NCI-H2196 (cell line): Measurements from ENCODE around the gene FAM3A.
"Not testable (repeated sequence)": the region's sequence is repeated elsewhere in the genome, so short reads cannot be mapped to it uniquely, and the experiment has no call there.

ENCODE experiments used
- DNase-seq: peaks from one replicate; lab custom pipeline; 2025; ENCODE audit not compliant: unreplicated experiment; lab: John Stamatoyannopoulos, UW

The FAM3A gene

GRCh38 chrX:154505734-154506133 is 10.3 kb downstream of the FAM3A start:
- DNase-seq: no peak

GRCh38 chrX:154502989-154503388 is 13.0 kb downstream of the FAM3A start:
- DNase-seq: no peak

- no peak for DNase-seq
Measured at GRCh38 chrX:154502098-154502497, 13.9 kb downstream of the FAM3A start.

GRCh38 chrX:154501423-154501822 is 14.6 kb downstream of the FAM3A start:
- not testable (repeated sequence) for DNase-seq

DNA sequence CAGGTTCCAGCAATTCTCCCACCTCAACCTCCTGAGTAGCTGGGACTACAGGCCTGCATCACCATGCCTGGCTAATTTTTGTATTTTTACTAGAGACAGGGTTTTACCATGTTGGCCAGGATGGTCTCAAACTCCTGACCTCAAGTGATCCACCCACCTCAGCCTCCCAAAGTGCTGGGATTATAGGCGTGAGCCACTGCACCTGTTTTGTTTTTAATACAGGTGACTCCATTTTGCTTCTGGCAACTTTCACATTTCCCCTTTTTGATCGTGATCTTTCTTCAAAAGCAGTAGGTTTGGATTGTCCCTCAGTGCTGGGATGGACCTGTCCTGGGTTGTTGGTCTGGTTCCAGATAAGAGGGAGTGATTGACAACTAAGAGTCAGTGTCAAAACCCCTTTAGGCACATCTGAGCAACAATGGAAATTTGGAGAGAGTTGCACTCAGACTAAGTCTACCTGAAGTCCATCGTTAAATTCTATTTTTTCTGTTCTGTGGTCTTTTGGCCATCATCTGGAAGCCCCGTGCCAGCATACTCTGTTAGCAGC is 19.4 kb downstream of the FAM3A start:
- DNase-seq: not testable (repeated sequence)

- no peak for DNase-seq
Measured at GRCh38 chrX:154495472-154495922, 20.5 kb downstream of the FAM3A start.

DNA sequence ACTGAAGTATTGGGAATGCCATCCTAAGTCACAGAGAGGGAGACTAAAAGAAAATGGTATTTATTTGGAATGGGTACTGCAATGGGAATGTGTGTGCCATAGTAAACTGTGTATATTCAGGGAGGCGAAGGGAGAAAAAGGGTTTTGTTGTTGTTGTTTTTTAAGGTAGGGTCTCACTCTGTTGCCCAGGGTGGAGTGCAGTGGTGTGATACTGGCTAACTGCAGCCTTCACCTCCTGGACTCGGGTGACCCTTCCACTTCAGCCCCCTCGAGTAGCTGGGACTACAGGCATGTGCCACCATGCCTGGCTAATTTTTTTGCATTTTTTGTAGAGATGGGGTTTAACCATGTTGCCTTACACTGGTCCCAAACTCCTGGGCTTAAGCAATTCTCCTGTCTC is 21.3 kb downstream of the FAM3A start:
- DNase-seq: no peak

DNA sequence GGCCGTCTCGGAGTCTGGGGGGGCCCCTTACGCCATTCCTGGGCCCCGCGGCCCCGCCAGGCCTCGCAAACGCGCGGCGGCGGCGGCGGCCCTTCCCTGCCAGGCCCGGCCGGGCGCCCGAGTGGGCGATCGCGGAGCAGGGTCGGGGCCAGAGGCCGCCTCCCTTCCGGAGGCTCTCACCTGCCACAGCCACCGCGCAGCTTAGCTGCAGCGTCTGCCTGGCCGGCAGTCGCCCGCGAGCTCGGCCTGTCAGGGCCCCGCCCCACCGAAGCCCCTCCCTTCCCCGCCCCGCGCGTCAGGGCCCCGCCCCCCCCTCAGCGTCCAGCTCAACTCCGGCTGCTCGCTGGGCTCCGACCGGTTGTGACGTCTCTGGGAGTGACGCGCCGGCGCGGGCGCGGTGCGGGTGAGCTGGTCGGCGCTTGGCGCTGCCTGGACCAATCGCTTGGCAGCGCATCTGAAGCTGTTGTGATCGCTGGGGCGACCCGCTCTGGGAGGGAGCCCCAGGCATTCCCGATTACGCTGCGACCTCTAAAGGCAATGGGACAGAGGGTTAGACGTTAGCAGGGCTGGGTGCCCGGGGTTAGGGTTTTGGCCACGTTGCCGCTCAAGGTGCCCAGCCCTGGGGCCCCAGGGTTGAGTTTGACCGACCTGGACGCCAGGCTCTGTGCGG is 25.5 kb downstream of the FAM3A start, which contains the start of gene SLC10A3:
TSS of gene SLC10A3 (minus strand) at position 216 of the 670 bp plus-strand sequence. CDS start 1,689 bp downstream, outside the sequence.
- peak; percentile 88 for DNase-seq

- DNase-seq: no peak
Measured at GRCh38 chrX:154490021-154490413, 26.0 kb downstream of the FAM3A start.

DNA sequence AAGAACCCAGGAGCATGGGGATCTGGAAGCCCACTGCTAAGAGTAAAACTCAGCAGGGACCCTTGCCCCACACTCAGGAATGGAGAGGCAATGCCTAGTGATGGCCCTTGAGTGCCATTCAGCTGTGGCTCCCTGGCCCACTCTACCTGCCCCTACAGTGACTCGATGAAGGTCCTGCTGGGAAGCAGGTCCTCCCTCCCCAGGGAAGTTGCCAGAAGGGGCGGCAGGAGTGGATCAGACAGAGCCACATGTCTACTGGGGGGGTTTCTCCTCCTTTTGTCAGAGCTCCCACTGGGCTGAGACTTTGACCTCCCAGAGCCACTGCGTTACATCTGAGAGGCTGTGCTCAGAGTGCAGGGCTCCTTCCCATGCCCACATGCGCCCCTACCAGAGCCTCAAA is 26.9 kb downstream of the FAM3A start:
- no peak for DNase-seq

DNA sequence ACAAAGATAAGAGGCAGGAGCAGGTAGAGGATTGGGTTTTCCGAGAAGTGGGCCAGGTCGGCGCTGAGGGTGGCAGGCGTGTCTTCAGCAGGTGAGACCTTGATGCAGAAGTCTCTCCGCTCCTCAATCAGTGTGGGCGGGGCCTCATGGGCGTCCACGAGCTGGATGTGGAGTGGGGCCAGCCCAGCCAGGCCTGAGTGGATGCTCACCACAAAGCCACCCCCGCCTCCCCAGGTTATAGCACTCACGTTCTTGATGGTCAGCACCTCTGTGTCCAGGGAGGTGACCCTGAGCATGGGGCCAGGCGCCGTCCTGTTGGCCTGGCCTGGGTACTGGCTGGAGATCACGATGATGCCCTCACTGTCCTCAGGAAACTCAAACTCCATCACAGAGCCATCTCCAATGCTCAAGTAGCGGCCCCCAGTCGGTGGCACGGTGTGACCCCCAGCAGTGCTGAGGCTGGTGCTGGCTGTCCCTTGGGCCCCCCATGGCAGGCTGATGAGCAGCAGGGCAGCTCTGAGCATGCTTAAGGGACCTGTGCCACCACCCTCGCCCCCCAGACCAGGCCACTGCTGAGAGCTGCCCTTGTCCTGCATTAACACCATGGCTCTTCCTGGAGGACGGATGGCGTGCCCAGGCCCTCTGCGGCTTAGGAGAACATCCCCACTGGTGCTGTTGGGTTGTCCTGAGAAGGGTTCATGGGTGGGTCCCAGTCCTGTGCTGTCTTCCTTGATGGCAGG is 27.5 kb downstream of the FAM3A start:
- no peak for DNase-seq

GRCh38 chrX:154487518-154488290 is 28.3 kb downstream of the FAM3A start:
- no peak for DNase-seq

DNA sequence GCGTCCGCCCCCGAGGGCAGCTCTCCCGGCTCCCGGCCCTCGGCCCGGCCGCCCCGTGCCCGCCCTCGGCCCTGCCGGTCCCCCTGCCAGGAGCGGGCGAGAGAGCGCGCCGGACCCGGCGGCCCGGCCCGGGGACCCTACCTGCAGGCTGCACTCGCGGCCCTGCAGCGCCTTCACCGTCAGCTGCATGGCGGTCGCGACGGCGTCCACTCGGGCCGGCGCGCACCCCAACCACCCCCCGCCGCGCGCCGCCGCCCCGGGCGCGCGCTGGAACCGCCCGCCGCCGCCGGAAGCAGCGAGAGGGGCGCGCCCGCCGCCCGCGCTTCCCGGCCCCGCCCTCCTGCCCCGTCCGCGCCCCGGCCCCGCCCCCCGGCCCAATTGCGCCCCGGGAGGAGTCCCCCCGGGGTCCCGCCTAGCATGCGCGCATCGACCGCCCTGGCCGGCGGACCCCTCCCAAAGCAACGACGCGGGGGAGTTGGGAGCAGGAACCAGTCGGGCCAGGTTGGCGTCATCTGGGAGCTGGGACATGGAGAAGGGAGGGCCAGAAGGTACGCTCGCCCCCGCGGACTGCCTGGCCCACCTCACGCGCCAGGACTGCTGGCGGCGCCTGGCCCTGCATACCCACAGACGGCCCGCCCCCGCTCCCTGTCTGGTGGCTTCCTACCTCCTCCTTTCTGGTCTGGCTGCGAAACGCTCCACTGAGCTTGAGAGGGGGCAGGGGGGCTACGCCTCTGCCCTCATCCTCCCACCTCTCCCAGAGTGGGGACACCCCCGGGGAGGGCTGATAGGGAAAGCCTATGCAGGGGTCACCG is 29.4 kb downstream of the FAM3A start, which contains the start of gene UBL4A:
TSS of gene UBL4A (minus strand) at position 220 of the 812 bp plus-strand sequence. CDS start at position 189, 31 bp downstream.
- peak; percentile 48 for DNase-seq

DNA sequence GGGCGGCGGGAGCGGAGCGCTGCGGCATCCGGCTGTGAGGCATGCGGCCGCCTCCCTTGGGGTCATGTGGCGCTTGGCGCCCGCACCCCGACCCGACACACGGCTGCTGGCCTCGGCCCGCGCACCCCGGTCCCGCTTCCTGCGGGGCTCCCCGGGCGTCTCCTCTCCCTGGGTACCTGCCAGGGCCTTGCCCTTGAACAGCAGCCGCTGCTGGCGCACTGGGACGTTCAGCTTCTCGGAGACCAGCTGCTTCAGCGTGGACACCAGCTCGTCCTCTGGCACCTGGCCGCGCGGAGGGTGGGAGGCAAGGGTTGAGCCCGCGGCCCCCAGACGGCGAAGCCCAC is 30.0 kb downstream of the FAM3A start:
- DNase-seq: no peak

- no peak for DNase-seq
Measured at GRCh38 chrX:154485150-154486051, 30.6 kb downstream of the FAM3A start.

DNA sequence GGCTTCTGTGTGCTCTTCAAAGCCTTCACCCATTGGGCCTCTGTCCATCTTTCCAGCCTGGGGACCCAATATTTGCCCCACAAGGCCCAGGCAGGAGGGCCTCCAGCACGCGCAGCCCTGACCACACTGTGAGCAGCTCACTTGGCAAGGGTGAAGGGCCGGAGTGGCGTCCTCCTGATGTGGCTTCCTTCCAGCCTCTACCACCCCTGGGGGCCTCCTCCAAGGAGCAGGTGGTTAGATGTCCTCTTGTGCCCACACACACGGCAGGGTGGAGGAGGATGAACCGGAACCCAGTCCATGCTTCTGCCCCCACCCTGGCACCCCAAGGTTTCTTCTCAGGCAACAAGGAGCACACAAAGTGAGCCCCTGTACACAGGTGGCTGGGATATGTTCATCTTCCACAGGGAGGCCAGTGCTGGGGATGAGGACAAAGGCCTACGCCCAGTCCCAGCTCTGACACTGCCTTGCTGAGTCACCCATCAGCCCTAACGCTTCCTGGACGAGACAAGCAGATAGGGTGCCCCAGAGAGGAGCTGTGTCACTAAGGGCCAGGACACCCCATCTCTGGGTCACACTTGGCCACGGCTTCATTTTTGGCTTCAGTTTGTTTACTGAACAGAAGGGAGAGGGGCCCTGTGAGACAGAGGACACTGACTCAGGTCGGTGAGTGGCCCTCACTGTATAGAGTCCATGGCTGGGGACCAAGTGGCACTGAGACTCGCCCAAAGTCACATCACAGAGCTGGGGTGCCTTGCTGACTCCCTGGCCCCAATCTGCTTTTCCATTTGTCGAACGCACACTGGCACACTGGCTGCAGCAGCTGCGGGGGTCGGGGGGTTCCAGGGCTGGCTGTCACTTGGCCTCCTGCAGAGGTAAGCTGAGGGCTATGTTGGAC is 31.5 kb downstream of the FAM3A start:
- no peak for DNase-seq

GRCh38 chrX:154483325-154483724 is 32.7 kb downstream of the FAM3A start:
- no peak for DNase-seq

DNA sequence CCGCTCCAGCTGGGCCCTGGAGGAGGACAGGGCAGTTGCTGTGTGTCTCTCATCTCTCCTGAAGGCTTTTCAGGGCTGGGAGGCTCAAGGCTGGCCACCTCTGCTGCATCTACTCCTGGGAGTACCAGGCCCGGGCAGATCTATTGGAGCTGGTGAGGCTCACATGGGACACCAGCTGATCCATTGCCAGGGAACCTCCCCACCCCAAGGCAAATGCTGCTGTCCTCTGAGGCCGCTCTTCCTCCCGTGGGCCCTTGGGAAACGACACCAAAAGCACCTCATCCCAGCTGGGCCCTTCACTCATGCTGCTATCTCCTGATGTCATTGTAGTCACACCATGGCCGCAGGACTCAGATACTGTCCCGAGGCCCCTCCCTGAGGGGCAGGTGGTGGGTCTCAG is 33.2 kb downstream of the FAM3A start:
- DNase-seq: no peak
